K562 (cell line): ENCODE measurements around the gene LINGO4.

ENCODE experiments used
- CBX1 ChIP-seq: sonication (generic); IDR thresholded peaks from 2 replicates; pipeline ENCODE4 v1.6.1; 2016; ENCODE audit warnings: antibody characterized with exemption, low read depth, mild to moderate bottlenecking
- CBX2 ChIP-seq: fragments of 200-600 bp; sonication (generic); IDR thresholded peaks from one replicate; pipeline ENCODE4 v1.6.1; 2012; ENCODE audit warnings: mild to moderate bottlenecking, low read length, inconsistent platforms; ENCODE audit not compliant: insufficient read depth, poor library complexity, severe bottlenecking
- ZNF253 ChIP-seq: fragments of 250-450 bp; sonication (Bioruptor Pico); conservative IDR thresholded peaks from 2 replicates; pipeline ENCODE4 v1.6.1; 2021; ENCODE audit warnings: mild to moderate bottlenecking
- ZNF445 ChIP-seq: fragments of 250-450 bp; sonication (Bioruptor Pico); IDR thresholded peaks from 2 replicates; pipeline ENCODE4 v1.4.0; 2020; ENCODE audit warnings: low read depth, mild to moderate bottlenecking, moderate library complexity
- TF ChIP-seq, protein P1 (sequence below): sonication (generic); formaldehyde crosslinking; IDR thresholded peaks from 2 replicates; pipeline ENCODE4 v1.9.0; 2022; ENCODE audit warnings: mild to moderate bottlenecking, missing genetic modification reagents
- TF ChIP-seq, protein P2 (sequence below), 2 experiments: fragments of 450-650 bp; formaldehyde crosslinking in 1 of 2; IDR thresholded peaks; 2 replicates each; pipeline versions ENCODE4 v1.4.0 to v1.6.1; 2014 to 2020; ENCODE audit warnings: mild to moderate bottlenecking in 2 of 2, borderline replicate concordance in 1 of 2, low read depth in 1 of 2
- TF ChIP-seq, protein P3 (sequence below), 2 experiments: IDR thresholded peaks; 2 replicates each; pipeline ENCODE4 v1.6.1; 2011; ENCODE audit warnings: borderline replicate concordance in 1 of 2, control low read depth in 1 of 2, low read depth in 1 of 2, low read length in 1 of 2, mild to moderate bottlenecking in 1 of 2, mixed read lengths in 1 of 2, moderate library complexity in 1 of 2; ENCODE audit not compliant: insufficient read depth in 1 of 2, insufficient read length in 1 of 2, poor library complexity in 1 of 2, severe bottlenecking in 1 of 2; ENCODE audit errors: extremely low read depth in 1 of 2

DNA sequence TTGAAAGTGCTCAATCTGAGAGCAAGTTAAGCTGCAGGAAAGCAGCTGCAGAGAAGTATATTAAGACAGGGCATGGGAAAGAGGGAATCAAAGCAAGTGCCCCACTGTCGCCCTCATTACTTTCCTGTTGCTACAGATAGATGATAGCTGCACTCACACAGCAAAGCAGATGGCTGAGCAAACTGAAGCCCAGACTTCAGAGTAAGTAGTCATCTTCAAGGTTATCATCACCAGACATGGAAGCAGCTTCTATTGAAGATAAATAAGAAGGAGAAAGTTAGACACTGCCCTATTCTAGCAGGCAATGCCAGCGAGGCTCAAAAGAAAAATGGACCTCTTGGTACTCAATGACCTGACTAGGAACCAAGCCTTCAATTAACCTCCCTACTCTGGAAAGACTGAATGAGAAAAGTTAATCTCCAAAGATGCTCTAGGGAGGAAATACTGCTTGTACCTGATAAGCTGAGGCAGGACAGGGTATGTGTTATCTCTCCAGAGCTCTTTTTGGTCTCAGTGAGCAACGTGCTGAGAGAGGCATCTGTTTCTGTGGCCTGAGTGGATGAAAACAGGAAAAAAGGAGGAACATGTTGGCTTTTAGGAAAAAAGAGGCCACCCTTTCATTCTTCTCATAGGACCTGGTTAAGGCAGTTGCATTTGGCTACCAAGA is 30.8 kb downstream of the LINGO4 start:
- TF ChIP-seq ZNF445 (CRISPR knock-in tag) (no peak), CBX2 (no peak), CBX1 (no peak), ZNF253 (no peak)
- TF ChIP-seq, protein P1, sequence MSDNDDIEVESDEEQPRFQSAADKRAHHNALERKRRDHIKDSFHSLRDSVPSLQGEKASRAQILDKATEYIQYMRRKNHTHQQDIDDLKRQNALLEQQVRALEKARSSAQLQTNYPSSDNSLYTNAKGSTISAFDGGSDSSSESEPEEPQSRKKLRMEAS (CRISPR knock-in tag), result no peak
- TF ChIP-seq, protein P2, sequence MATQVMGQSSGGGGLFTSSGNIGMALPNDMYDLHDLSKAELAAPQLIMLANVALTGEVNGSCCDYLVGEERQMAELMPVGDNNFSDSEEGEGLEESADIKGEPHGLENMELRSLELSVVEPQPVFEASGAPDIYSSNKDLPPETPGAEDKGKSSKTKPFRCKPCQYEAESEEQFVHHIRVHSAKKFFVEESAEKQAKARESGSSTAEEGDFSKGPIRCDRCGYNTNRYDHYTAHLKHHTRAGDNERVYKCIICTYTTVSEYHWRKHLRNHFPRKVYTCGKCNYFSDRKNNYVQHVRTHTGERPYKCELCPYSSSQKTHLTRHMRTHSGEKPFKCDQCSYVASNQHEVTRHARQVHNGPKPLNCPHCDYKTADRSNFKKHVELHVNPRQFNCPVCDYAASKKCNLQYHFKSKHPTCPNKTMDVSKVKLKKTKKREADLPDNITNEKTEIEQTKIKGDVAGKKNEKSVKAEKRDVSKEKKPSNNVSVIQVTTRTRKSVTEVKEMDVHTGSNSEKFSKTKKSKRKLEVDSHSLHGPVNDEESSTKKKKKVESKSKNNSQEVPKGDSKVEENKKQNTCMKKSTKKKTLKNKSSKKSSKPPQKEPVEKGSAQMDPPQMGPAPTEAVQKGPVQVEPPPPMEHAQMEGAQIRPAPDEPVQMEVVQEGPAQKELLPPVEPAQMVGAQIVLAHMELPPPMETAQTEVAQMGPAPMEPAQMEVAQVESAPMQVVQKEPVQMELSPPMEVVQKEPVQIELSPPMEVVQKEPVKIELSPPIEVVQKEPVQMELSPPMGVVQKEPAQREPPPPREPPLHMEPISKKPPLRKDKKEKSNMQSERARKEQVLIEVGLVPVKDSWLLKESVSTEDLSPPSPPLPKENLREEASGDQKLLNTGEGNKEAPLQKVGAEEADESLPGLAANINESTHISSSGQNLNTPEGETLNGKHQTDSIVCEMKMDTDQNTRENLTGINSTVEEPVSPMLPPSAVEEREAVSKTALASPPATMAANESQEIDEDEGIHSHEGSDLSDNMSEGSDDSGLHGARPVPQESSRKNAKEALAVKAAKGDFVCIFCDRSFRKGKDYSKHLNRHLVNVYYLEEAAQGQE (IDR thresholded peaks at IDR 0.05; ENCODE audit: borderline replicate concordance), result no peak
- TF ChIP-seq, protein P2 (CRISPR knock-in tag; IDR thresholded peaks at IDR 0.05; ENCODE audit: low read depth), result no peak
- TF ChIP-seq, protein P3, sequence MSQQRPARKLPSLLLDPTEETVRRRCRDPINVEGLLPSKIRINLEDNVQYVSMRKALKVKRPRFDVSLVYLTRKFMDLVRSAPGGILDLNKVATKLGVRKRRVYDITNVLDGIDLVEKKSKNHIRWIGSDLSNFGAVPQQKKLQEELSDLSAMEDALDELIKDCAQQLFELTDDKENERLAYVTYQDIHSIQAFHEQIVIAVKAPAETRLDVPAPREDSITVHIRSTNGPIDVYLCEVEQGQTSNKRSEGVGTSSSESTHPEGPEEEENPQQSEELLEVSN (IDR thresholded peaks at IDR 0.05; ENCODE audit: borderline replicate concordance in 1 of 2, extremely low read depth in 1 of 2, insufficient read depth in 1 of 2, insufficient read length in 1 of 2, low read depth in 1 of 2, low read length in 1 of 2, poor library complexity in 1 of 2, severe bottlenecking in 1 of 2), result no peak
